ENCODE results near the gene FAM120A.

The FAM120A gene

GRCh38 chr9:93577078-93577974 is 125.8 kb downstream of the FAM120A start:
- DNase-seq, result peak in 6 of 56 donors; percentile 16 to 39 (median 22)

- DNase-seq, result peak in 1 of 56 donors; percentile 20
These were observed 126.6 kb downstream of the FAM120A start for GRCh38 chr9:93577975-93578682.

- no peak for DNase-seq
These were observed 127.4 kb downstream of the FAM120A start for GRCh38 chr9:93578844-93579243.

GRCh38 chr9:93579711-93580516 is 128.4 kb downstream of the FAM120A start:
- DNase-seq, result no peak

- DNase-seq, result no peak
These were observed 129.3 kb downstream of the FAM120A start for GRCh38 chr9:93580654-93581380.

- no peak for DNase-seq
These were observed 130.6 kb downstream of the FAM120A start for GRCh38 chr9:93582115-93582514.

- DNase-seq, result no peak
These were observed 131.1 kb downstream of the FAM120A start for GRCh38 chr9:93582550-93582949.

GRCh38 chr9:93585259-93585658 is 133.8 kb downstream of the FAM120A start:
- DNase-seq, result no peak

- no peak for DNase-seq
These were observed 134.2 kb downstream of the FAM120A start for GRCh38 chr9:93585695-93586094.

- no peak for DNase-seq
These were observed 135.0 kb downstream of the FAM120A start for GRCh38 chr9:93586290-93587057.

- DNase-seq, result no peak
These were observed 135.8 kb downstream of the FAM120A start for GRCh38 chr9:93587284-93587650.

- no peak for DNase-seq
These were observed 136.3 kb downstream of the FAM120A start for GRCh38 chr9:93587651-93588347.

- no peak for DNase-seq
These were observed 137.4 kb downstream of the FAM120A start for GRCh38 chr9:93588641-93589609.

- DNase-seq, result no peak
These were observed 138.2 kb downstream of the FAM120A start for GRCh38 chr9:93589688-93590087.

GRCh38 chr9:93590609-93591234 is 139.2 kb downstream of the FAM120A start:
- DNase-seq, result no peak

GRCh38 chr9:93591301-93592007 is 140.0 kb downstream of the FAM120A start:
- DNase-seq, result no peak

- DNase-seq, result no peak
These were observed 140.6 kb downstream of the FAM120A start for GRCh38 chr9:93592008-93592642.

All from nucleus accumbens (tissue), 56 donors.